ENCODE results near the gene FAM98C.
A peak's percentile ranks its signal among the peaks of the same experiment; 100 is the strongest.

The FAM98C gene

GRCh38 chr19:38371081-38371480 lies 31.8 kb upstream of the FAM98C start:
- Histone ChIP-seq H2BK12ac (ENCODE audit: low read length) (no peak overlapping the region), H3K36me3 (ENCODE audit: control insufficient read depth in 1 of 2, insufficient read depth in 2 of 2, low read length in 2 of 2) (peaks cover under 1% of the 10 kb centered on the region in 2 experiments), H3K4ac (ENCODE audit: low read depth, low read length) (no peak overlapping the region), H2BK5ac (ENCODE audit: low read depth, low read length, poor library complexity) (no peak overlapping the region), H3K4me3 (ENCODE audit: low read depth, low read length) (no peak overlapping the region), H3K27me3 (ENCODE audit: insufficient read depth, low read length) (no peaks in the 10 kb centered on the region), H3K9me3 (ENCODE audit: insufficient read depth, low read depth, low read length) (no peaks in the 10 kb centered on the region), H3K27ac (ENCODE audit: low read depth, low read length) (no peak overlapping the region), H2AFZ (ENCODE audit: insufficient read depth, low read length, poor library complexity) (no peak overlapping the region), H4K8ac (ENCODE audit: low read depth, low read length) (no peak overlapping the region), H3K18ac (ENCODE audit: low read length) (no peak overlapping the region), H3K9ac (ENCODE audit: low read length) (no peak overlapping the region), H3K4me1 (ENCODE audit: control insufficient read depth in 1 of 2, insufficient read depth in 2 of 2, low read length in 2 of 2) (peaks cover 6 to 8% of the 10 kb centered on the region in 2 experiments), H3K14ac (ENCODE audit: low read length) (no peak overlapping the region), H4K12ac (ENCODE audit: low read depth, low read length) (no peak overlapping the region), H4K91ac (ENCODE audit: low read depth, low read length) (no peak overlapping the region), H3K79me1 (ENCODE audit: low read length) (peaks cover 8% of the 10 kb centered on the region), H3K79me2 (ENCODE audit: control insufficient read depth, insufficient read depth, low read length, poor library complexity) (peaks cover 12% of the 10 kb centered on the region), H2AK5ac (ENCODE audit: low read length) (no peak overlapping the region), H3K23ac (ENCODE audit: low read length) (no peak overlapping the region), H3K4me2 (ENCODE audit: low read length) (no peak overlapping the region), H2BK120ac (ENCODE audit: insufficient read depth, low read length, poor library complexity) (no peak overlapping the region)
- WGBS (ENCODE audit: extremely low coverage, insufficient coverage, insufficient read length) = no CpG with 5 or more reads among the region's 6 CpGs
- no peak for DNase-seq

GRCh38 chr19:38373907-38374331 lies 29.0 kb upstream of the FAM98C start:
- no peak for DNase-seq
- H3K9me3 ChIP-seq (ENCODE audit: insufficient read depth, low read depth, low read length) = no peaks in the 10 kb centered on the region
- peak overlapping the region; percentile 42 for H4K91ac ChIP-seq (ENCODE audit: low read depth, low read length)
- H3K4ac ChIP-seq (ENCODE audit: low read depth, low read length) = no peak overlapping the region
- no peak overlapping the region for H4K12ac ChIP-seq (ENCODE audit: low read depth, low read length)
- H2AFZ ChIP-seq (ENCODE audit: insufficient read depth, low read length, poor library complexity) = peak overlapping the region; percentile 59
- peak overlapping the region; percentile 84 for H4K8ac ChIP-seq (ENCODE audit: low read depth, low read length)
- peak overlapping the region; percentile 71 for H3K4me2 ChIP-seq (ENCODE audit: low read length)
- peak overlapping the region; percentile 46 for H2BK120ac ChIP-seq (ENCODE audit: insufficient read depth, low read length, poor library complexity)
- no peak overlapping the region for H2BK12ac ChIP-seq (ENCODE audit: low read length)
- H2BK5ac ChIP-seq (ENCODE audit: low read depth, low read length, poor library complexity) = no peak overlapping the region
- H2AK5ac ChIP-seq (ENCODE audit: low read length) = no peak overlapping the region
- peaks cover 8% of the 10 kb centered on the region for H3K79me1 ChIP-seq (ENCODE audit: low read length)
- peaks cover 12% of the 10 kb centered on the region for H3K79me2 ChIP-seq (ENCODE audit: control insufficient read depth, insufficient read depth, low read length, poor library complexity)
- H3K27ac ChIP-seq (ENCODE audit: low read depth, low read length) = peak overlapping the region; percentile 27
- peaks cover 6 to 15% of the 10 kb centered on the region in 2 experiments for H3K4me1 ChIP-seq (ENCODE audit: control insufficient read depth in 1 of 2, insufficient read depth in 2 of 2, low read length in 2 of 2)
- H3K36me3 ChIP-seq (ENCODE audit: control insufficient read depth in 1 of 2, insufficient read depth in 2 of 2, low read length in 2 of 2) = peaks cover 10 to 11% of the 10 kb centered on the region in 2 experiments
- no peak overlapping the region for H3K23ac ChIP-seq (ENCODE audit: low read length)
- H3K14ac ChIP-seq (ENCODE audit: low read length) = no peak overlapping the region
- no peak overlapping the region for H3K4me3 ChIP-seq (ENCODE audit: low read depth, low read length)
- no peaks in the 10 kb centered on the region for H3K27me3 ChIP-seq (ENCODE audit: insufficient read depth, low read length)
- H3K18ac ChIP-seq (ENCODE audit: low read length) = no peak overlapping the region
- peak overlapping the region; percentile 20 for H3K9ac ChIP-seq (ENCODE audit: low read length)
- no CpG with 5 or more reads among the region's 6 CpGs for WGBS (ENCODE audit: extremely low coverage, insufficient coverage, insufficient read length)

GRCh38 chr19:38374332-38375097 lies 28.4 kb upstream of the FAM98C start, which contains the start of gene PSMD8:
TSS of gene PSMD8 (plus strand) at chr19:38374571. CDS start at chr19:38374602, 31 bp downstream.
- no CpG with 5 or more reads among the region's 65 CpGs for WGBS (ENCODE audit: extremely low coverage, insufficient coverage, insufficient read length)
- peak within 1 kb of the TSS; percentile 74 for H2BK120ac ChIP-seq (ENCODE audit: insufficient read depth, low read length, poor library complexity)
- H3K4me2 ChIP-seq (ENCODE audit: low read length) = peak within 1 kb of the TSS; percentile 73
- peak within 1 kb of the TSS; percentile 90 for H4K91ac ChIP-seq (ENCODE audit: low read depth, low read length)
- H2AK5ac ChIP-seq (ENCODE audit: low read length) = peak within 1 kb of the TSS; percentile 45
- H3K14ac ChIP-seq (ENCODE audit: low read length) = peak within 1 kb of the TSS; percentile 93
- peak within 1 kb of the TSS; percentile 84 for H4K12ac ChIP-seq (ENCODE audit: low read depth, low read length)
- H3K4me3 ChIP-seq (ENCODE audit: low read depth, low read length) = peak within 1 kb of the TSS; percentile 97
- H2BK5ac ChIP-seq (ENCODE audit: low read depth, low read length, poor library complexity) = peak within 1 kb of the TSS; percentile 88
- no peaks in the 10 kb centered on the region for H3K9me3 ChIP-seq (ENCODE audit: insufficient read depth, low read depth, low read length)
- H3K79me2 ChIP-seq (ENCODE audit: control insufficient read depth, insufficient read depth, low read length, poor library complexity) = peaks cover 12% of the 10 kb centered on the region
- peak within 1 kb of the TSS; percentile 94 for H4K8ac ChIP-seq (ENCODE audit: low read depth, low read length)
- H3K9ac ChIP-seq (ENCODE audit: low read length) = peak within 1 kb of the TSS; percentile 92
- peaks cover 8% of the 10 kb centered on the region for H3K79me1 ChIP-seq (ENCODE audit: low read length)
- peaks cover 6 to 15% of the 10 kb centered on the region in 2 experiments for H3K4me1 ChIP-seq (ENCODE audit: control insufficient read depth in 1 of 2, insufficient read depth in 2 of 2, low read length in 2 of 2)
- peaks cover 15 to 17% of the 10 kb centered on the region in 2 experiments for H3K36me3 ChIP-seq (ENCODE audit: control insufficient read depth in 1 of 2, insufficient read depth in 2 of 2, low read length in 2 of 2)
- peak within 1 kb of the TSS; percentile 16 for H2BK12ac ChIP-seq (ENCODE audit: low read length)
- DNase-seq = peak; percentile 100
- H3K23ac ChIP-seq (ENCODE audit: low read length) = no peak within 1 kb of the TSS
- peak within 1 kb of the TSS; percentile 66 for H3K4ac ChIP-seq (ENCODE audit: low read depth, low read length)
- H2AFZ ChIP-seq (ENCODE audit: insufficient read depth, low read length, poor library complexity) = peak within 1 kb of the TSS; percentile 72
- peak within 1 kb of the TSS; percentile 92 for H3K18ac ChIP-seq (ENCODE audit: low read length)
- peak within 1 kb of the TSS; percentile 63 for H3K27ac ChIP-seq (ENCODE audit: low read depth, low read length)
- H3K27me3 ChIP-seq (ENCODE audit: insufficient read depth, low read length) = no peaks in the 10 kb centered on the region

GRCh38 chr19:38375098-38375493 lies 27.8 kb upstream of the FAM98C start:
- peak overlapping the region; percentile 73 for H3K4me2 ChIP-seq (ENCODE audit: low read length)
- peak overlapping the region; percentile 90 for H4K91ac ChIP-seq (ENCODE audit: low read depth, low read length)
- H3K27ac ChIP-seq (ENCODE audit: low read depth, low read length) = peak overlapping the region; percentile 63
- H2BK12ac ChIP-seq (ENCODE audit: low read length) = peak overlapping the region; percentile 16
- H4K8ac ChIP-seq (ENCODE audit: low read depth, low read length) = peak overlapping the region; percentile 94
- H3K79me2 ChIP-seq (ENCODE audit: control insufficient read depth, insufficient read depth, low read length, poor library complexity) = peaks cover 12% of the 10 kb centered on the region
- H3K27me3 ChIP-seq (ENCODE audit: insufficient read depth, low read length) = no peaks in the 10 kb centered on the region
- H3K4ac ChIP-seq (ENCODE audit: low read depth, low read length) = peak overlapping the region; percentile 66
- H3K36me3 ChIP-seq (ENCODE audit: control insufficient read depth in 1 of 2, insufficient read depth in 2 of 2, low read length in 2 of 2) = peaks cover 19% of the 10 kb centered on the region in 2 experiments
- H3K79me1 ChIP-seq (ENCODE audit: low read length) = peaks cover 8% of the 10 kb centered on the region
- peak overlapping the region; percentile 97 for H3K4me3 ChIP-seq (ENCODE audit: low read depth, low read length)
- peak overlapping the region; percentile 88 for H2BK5ac ChIP-seq (ENCODE audit: low read depth, low read length, poor library complexity)
- H3K9me3 ChIP-seq (ENCODE audit: insufficient read depth, low read depth, low read length) = no peaks in the 10 kb centered on the region
- DNase-seq = no peak
- peak overlapping the region; percentile 93 for H3K14ac ChIP-seq (ENCODE audit: low read length)
- H4K12ac ChIP-seq (ENCODE audit: low read depth, low read length) = peak overlapping the region; percentile 84
- H3K9ac ChIP-seq (ENCODE audit: low read length) = peak overlapping the region; percentile 92
- peak overlapping the region; percentile 72 for H2AFZ ChIP-seq (ENCODE audit: insufficient read depth, low read length, poor library complexity)
- no CpG with 5 or more reads among the region's 18 CpGs for WGBS (ENCODE audit: extremely low coverage, insufficient coverage, insufficient read length)
- H3K18ac ChIP-seq (ENCODE audit: low read length) = peak overlapping the region; percentile 92
- peaks cover 6 to 15% of the 10 kb centered on the region in 2 experiments for H3K4me1 ChIP-seq (ENCODE audit: control insufficient read depth in 1 of 2, insufficient read depth in 2 of 2, low read length in 2 of 2)
- H2AK5ac ChIP-seq (ENCODE audit: low read length) = peak overlapping the region; percentile 45
- H2BK120ac ChIP-seq (ENCODE audit: insufficient read depth, low read length, poor library complexity) = peak overlapping the region; percentile 74
- no peak overlapping the region for H3K23ac ChIP-seq (ENCODE audit: low read length)

All from trophoblast cell (in vitro differentiated cells and primary cell).